HG02798 (cell line): ENCODE results near the gene SYCP2.
"Not testable (repeated sequence)": the region's sequence is repeated elsewhere in the genome, so short reads cannot be mapped to it uniquely, and the experiment has no call there.

Experiments
- ATAC-seq: cut with Tn5 transposase; IDR thresholded peaks from one replicate; pipeline ENCODE4 v1.9.1; 2021; ENCODE audit warnings: mild to moderate bottlenecking; ENCODE audit not compliant: unreplicated experiment, poor library complexity

Gene SYCP2, protein sequence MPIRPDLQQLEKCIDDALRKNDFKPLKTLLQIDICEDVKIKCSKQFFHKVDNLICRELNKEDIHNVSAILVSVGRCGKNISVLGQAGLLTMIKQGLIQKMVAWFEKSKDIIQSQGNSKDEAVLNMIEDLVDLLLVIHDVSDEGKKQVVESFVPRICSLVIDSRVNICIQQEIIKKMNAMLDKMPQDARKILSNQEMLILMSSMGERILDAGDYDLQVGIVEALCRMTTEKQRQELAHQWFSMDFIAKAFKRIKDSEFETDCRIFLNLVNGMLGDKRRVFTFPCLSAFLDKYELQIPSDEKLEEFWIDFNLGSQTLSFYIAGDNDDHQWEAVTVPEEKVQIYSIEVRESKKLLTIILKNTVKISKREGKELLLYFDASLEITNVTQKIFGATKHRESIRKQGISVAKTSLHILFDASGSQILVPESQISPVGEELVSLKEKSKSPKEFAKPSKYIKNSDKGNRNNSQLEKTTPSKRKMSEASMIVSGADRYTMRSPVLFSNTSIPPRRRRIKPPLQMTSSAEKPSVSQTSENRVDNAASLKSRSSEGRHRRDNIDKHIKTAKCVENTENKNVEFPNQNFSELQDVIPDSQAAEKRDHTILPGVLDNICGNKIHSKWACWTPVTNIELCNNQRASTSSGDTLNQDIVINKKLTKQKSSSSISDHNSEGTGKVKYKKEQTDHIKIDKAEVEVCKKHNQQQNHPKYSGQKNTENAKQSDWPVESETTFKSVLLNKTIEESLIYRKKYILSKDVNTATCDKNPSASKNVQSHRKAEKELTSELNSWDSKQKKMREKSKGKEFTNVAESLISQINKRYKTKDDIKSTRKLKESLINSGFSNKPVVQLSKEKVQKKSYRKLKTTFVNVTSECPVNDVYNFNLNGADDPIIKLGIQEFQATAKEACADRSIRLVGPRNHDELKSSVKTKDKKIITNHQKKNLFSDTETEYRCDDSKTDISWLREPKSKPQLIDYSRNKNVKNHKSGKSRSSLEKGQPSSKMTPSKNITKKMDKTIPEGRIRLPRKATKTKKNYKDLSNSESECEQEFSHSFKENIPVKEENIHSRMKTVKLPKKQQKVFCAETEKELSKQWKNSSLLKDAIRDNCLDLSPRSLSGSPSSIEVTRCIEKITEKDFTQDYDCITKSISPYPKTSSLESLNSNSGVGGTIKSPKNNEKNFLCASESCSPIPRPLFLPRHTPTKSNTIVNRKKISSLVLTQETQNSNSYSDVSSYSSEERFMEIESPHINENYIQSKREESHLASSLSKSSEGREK (N-terminal part only)

DNA sequence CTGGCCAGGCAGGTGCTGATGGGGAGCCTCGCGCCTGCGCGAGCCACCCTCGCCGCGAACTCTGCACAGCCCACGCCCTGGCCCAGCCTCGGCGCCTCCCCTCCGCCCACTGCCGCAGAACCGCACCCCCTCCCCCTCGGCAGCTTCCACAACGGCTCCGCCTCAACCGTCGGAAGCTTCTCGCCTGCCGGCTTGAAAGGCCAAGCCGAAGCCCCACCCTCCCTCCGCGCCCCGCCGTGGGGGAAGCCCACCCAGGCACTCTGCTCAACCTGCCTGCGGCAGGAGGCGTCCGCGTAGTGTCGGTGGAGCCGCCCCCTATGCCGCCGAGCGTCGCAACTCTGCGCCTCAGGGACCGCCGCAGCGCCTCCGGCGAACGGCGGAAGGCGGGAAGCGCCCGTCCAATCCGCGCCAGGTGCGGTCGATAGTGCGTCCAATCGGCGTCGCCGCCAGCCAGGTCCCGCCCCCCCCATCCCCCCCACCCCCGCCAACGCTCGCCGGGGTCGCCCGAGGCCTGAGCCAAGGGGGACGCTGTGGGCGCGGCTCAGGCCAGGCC lies at the start of gene SYCP2:
SYCP2 (minus strand) TSS at position 342 of the 553 bp plus-strand sequence. CDS start 11,224 bp downstream, outside the sequence.
- ATAC-seq, result peak; percentile 12

DNA sequence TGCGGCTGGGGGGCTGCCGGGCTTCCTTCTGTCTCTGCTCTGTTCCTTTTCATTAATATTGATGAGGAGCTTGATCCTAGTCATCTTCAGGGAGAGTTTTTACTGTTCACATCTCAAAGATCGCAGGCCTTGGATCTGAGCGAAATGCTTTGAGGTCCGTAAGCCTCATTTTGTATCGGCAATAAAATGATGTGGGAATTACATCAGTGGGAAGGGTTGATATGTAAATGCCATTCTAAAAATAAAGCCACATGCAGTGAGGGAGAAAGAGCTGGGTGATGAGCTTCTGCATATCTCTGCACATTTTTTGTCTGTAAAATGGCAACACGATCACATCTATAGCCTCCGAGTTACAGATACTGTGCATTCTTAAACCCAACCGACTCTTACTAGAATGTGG lies 49.6 kb upstream of the SYCP2 start:
- no peak for ATAC-seq

- no peak for ATAC-seq
Observed at GRCh38 chr20:59977086-59977485, 43.6 kb upstream of the SYCP2 start.

- ATAC-seq, result no peak
Observed at GRCh38 chr20:59976156-59976782, 42.8 kb upstream of the SYCP2 start.

DNA sequence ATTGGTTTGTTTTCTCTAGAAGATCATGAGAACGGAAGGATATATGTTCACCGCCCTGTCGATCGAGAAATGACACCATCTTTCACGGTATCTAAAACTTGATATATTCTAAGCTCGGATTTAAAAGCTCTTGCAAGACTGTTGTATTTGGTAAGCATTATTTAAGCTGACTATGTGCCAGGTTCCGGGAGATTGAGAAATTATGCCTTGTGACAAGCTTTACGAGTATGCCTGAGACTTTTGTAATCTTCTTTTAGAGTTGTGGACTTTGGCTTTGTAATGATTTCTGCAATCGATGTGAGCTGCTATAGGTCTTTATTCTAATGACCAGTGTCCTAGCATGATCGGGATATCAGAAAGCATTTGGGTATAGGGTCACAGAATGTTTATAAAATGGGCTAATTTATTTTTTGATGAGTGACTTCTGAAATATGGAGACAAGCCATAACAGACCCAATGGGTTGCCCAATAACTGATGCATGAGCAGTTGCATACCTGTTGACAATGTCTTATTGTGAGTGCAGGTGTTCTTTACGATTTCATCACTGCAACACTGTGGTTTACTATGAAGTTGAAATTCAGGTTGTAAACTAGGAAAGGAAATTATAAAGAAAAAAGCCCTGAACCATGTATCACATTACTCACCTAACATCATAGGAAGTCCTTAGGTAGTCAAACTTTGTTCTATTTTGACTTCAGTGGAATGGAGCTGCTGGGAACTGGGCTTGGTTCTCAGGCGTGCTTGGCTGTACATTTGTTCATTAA lies 38.8 kb upstream of the SYCP2 start:
- ATAC-seq, result no peak

DNA sequence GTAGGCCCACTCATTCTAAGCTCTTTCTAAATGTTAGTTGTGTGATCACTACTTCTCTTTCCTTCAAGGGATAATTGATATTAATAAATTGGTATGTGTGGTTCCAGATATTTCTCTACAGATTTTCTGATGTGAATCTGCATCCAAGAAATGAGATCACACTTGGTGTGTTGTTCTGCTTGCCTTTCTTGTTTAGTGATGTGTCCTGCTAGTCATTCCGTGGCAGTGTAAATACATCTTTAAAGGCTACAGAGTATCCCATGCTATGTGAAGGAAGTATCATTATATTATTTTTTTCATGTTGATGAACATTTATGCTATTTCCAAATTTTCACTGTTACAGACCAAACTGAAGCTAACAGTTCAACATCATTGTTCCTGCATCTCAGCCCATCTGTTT lies 38.0 kb upstream of the SYCP2 start:
- no peak for ATAC-seq

GRCh38 chr20:59966428-59966827 lies 33.0 kb upstream of the SYCP2 start:
- ATAC-seq, result no peak

GRCh38 chr20:59962155-59962554 lies 28.7 kb upstream of the SYCP2 start:
- no peak for ATAC-seq

- ATAC-seq, result no peak
Observed at GRCh38 chr20:59961423-59961822, 28.0 kb upstream of the SYCP2 start.

- no peak for ATAC-seq
Observed at GRCh38 chr20:59958626-59959025, 25.2 kb upstream of the SYCP2 start.

DNA sequence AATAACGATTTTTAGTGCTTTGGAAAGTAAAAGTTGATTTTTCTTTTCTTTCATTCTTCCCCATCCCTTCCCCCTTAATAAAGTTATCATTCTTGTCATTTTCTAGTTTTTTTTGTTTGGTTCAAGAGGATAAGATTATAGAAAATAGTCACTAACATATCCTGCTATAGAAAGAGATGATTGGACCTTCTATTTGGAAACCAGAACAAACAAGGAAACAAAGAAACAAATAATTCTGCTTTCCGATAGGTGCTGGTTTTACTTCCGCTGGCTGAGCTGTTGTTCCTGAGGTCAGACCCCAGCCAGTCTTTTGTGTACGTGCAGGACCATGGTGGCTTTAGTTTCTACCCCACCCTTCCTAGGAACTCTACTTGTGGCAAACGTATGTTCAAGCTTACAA lies 24.7 kb upstream of the SYCP2 start, which contains the start of gene CDH26:
CDH26 (plus strand) TSS at position 301 of the 400 bp plus-strand sequence. CDS start 304 bp downstream, outside the sequence.
- no peak for ATAC-seq

DNA sequence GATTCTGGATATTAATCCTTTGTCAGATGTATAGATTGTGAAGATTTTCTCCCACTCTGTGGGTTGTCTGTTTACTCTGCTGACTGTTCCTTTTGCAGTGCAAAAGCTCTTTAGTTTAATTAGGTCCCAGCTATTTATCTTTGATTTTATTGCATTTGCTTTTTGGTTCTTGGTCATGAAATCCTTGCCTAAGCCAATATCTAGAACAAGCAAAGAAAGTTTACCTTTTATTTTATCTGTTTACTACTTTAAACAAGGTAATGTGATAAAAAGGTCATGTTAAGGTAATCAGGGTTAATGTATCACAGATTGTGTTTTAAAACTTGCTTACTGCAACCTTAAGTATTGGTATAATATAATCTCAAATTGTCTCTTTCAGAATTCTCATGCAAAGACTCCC lies 24.1 kb upstream of the SYCP2 start:
- ATAC-seq, result not testable (repeated sequence)

- ATAC-seq, result no peak
Observed at GRCh38 chr20:59955131-59955796, 21.8 kb upstream of the SYCP2 start.

DNA sequence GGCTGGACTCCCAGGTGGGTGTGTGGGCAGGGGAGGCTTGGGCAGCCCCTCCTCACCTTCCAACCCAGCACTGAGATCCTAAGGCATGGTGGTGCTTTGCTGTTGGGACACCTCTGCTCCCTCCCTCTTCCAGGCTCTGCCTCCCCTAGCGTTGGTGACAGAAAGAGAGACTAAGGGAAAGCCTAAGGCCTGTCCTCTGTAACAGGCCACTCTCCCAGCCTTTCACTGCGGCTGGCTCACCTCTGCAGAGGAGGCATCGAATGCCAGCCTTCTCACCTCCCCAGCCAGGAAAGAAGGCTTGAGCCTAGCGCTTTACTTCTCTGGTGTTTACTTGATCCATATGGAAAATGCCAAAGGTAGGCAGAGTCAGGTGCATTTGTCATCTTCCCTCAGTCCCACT lies 21.3 kb upstream of the SYCP2 start:
- ATAC-seq, result no peak

- ATAC-seq, result no peak
Observed at GRCh38 chr20:59949911-59950310, 16.5 kb upstream of the SYCP2 start.

DNA sequence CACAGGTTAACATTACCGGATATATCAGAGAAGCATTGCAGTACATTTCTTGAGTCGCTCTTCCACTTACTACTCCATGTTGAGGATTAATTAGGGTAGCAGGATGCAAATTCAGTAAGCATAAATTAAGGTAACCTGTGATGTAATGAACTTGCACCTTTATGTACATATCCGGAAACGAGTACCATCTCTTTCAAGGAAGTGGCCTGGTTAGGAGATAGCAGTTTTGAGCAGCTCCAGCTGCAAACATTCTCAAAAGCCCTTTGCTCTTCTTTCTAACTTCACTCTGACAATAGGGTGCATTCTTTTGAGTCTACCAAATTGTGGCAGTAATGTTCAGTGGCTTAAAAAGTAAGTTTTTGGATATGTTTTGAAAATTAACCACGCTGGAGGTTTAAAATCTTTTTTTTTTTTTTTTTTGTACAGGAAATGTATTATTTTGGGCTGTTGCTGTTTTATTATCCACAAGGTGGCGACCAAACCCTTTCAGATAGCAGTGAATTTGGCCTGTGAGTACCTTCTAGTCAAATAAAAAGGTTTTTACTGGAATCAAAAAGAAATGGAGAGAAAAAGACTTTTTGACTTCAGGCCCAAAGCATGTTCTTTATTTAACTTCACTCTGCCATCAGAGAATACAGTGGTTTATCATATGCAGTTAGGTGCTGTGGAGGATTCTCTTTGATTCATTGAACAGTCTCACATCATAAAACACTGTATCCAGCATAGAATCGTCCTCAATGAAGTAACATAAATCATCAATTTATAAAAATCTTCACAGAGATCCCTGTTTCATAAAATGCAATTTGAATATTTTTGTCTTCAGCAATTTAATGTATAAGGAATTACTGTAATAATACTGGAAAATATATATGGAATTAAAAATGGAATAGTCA lies 15.6 kb upstream of the SYCP2 start:
- ATAC-seq, result no peak

- no peak for ATAC-seq
Observed at GRCh38 chr20:59948212-59948611, 14.8 kb upstream of the SYCP2 start.
